PFSK-1 (cell line): ENCODE measurements around the gene ADAM12.

Experiments used
- FOXP2 ChIP-seq: optimal IDR thresholded peaks from 2 replicates; pipeline ENCODE3; 2011; ENCODE audit warnings: borderline replicate concordance, control low read depth, inconsistent platforms; ENCODE audit not compliant: insufficient read depth; ENCODE audit errors: extremely low read length, extremely low read depth
- POLR2AphosphoS5 ChIP-seq: IDR thresholded peaks from 2 replicates; pipeline ENCODE4 v1.6.1; 2012; ENCODE audit warnings: low read depth, mild to moderate bottlenecking, control low read depth, low read length, moderate library complexity
- REST ChIP-seq, 2 experiments: IDR thresholded peaks; 2 replicates each; pipeline versions ENCODE4 v1.6.1 to v1.8.0; 2011 to 2012; ENCODE audit warnings: low read depth in 2 of 2, low read length in 2 of 2, control low read depth in 1 of 2, inconsistent platforms in 1 of 2, mild to moderate bottlenecking in 1 of 2, moderate library complexity in 1 of 2; ENCODE audit not compliant: insufficient read depth in 1 of 2
- SIN3A ChIP-seq: IDR thresholded peaks from 2 replicates; pipeline ENCODE4 v1.6.1; 2012; ENCODE audit warnings: mild to moderate bottlenecking, low read length, moderate library complexity, borderline replicate concordance; ENCODE audit not compliant: insufficient read depth
- TAF1 ChIP-seq: IDR thresholded peaks from 2 replicates; pipeline ENCODE4 v1.6.1; 2012; ENCODE audit warnings: low read length, control low read depth, borderline replicate concordance; ENCODE audit not compliant: insufficient read depth

The ADAM12 gene

DNA sequence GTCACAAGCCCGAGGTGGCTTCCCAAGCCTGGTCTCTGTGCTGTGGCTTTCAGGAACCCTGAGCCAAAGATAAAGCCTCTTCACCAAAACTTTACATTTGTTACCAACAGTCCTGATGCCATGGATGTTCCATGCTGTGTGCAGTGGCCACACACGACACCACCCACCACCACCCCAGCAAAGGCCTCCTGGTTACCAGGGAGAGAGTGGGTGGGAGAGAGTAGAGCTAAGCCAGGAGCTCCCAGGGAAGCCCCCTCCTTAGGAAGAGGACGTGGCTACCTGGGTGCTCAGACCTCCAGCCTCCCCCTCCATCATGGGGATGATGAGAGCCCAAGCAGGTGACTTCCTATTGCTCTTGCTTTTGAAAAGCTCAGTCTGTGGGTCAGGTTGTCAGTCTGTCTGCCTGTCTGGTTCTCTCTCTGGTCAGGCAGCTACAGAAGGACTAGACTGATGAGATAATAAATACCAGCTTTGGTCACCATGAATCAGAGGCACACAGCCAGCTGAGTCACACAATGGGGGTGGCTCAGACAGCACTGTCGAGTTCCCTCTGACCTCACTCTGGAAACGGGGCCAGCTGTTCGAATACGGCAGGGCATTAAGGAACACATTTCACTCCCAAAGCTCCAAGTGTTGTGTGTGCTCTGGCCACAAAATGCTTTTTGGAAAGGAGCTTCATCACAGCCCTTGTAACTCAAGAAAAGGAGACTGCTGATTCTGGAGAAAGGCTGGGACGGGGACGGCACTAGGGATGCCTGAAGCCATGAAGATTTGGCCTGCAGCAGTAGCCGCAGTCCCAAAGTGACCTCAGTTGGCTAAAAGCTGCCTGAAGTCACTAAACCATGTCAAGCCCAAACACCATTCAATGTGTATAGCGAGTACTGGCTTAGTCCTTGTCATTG lies 325.9 kb downstream of the ADAM12 start:
- TF ChIP-seq POLR2AphosphoS5 (no peak), REST (IDR thresholded peaks at IDR 0.05; ENCODE audit: insufficient read depth in 1 of 2, low read depth in 2 of 2, low read length in 2 of 2) (no peak)

- TF ChIP-seq TAF1 (no peak), REST (IDR thresholded peaks at IDR 0.05; ENCODE audit: insufficient read depth in 1 of 2, low read depth in 2 of 2, low read length in 2 of 2) (no peak), POLR2AphosphoS5 (no peak), FOXP2 (no peak), SIN3A (no peak)
Observed at GRCh38 chr10:126061526-126061925, 326.8 kb downstream of the ADAM12 start.

- TF ChIP-seq POLR2AphosphoS5 (no peak), REST (IDR thresholded peaks at IDR 0.05; ENCODE audit: insufficient read depth in 1 of 2, low read depth in 2 of 2, low read length in 2 of 2) (no peak)
Observed at GRCh38 chr10:126060261-126060931, 327.9 kb downstream of the ADAM12 start.

- no peak for TF ChIP-seq SIN3A
- no peak for TF ChIP-seq POLR2AphosphoS5
- no peak for TF ChIP-seq TAF1
- TF ChIP-seq REST (IDR thresholded peaks at IDR 0.05; ENCODE audit: insufficient read depth in 1 of 2, low read depth in 2 of 2, low read length in 2 of 2): no peak
- no peak for TF ChIP-seq FOXP2
Observed at GRCh38 chr10:126059076-126059826, 329.0 kb downstream of the ADAM12 start.
